GM19193 (cell line): ENCODE data around the gene SLC17A2.

ENCODE experiments used
- POLR2A ChIP-seq: IDR thresholded peaks from 4 replicates; pipeline ENCODE4 v1.6.1; 2011; ENCODE audit not compliant: insufficient read depth, insufficient read length; ENCODE audit errors: extremely low read depth

SLC17A2 gene

DNA sequence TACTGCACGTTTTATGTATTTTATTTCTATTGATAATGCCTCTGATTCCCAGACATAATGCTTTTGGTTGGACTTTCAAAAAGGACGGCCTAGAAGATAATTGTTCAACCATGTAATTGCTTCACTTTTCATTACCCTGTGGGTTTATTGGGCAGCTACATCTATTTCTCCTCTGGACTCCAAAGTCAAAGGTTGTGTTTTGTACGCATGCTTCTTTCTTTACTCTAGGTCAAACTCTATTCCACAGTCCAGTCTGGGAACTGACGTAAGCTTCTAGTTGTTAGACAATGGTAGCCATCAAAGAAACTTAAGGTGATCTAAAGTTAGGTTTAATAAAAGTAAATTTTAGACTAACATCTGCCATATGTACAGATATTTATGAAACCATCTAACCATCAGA is 49.9 kb downstream of the SLC17A2 start:
- TF ChIP-seq POLR2A = no peak

DNA sequence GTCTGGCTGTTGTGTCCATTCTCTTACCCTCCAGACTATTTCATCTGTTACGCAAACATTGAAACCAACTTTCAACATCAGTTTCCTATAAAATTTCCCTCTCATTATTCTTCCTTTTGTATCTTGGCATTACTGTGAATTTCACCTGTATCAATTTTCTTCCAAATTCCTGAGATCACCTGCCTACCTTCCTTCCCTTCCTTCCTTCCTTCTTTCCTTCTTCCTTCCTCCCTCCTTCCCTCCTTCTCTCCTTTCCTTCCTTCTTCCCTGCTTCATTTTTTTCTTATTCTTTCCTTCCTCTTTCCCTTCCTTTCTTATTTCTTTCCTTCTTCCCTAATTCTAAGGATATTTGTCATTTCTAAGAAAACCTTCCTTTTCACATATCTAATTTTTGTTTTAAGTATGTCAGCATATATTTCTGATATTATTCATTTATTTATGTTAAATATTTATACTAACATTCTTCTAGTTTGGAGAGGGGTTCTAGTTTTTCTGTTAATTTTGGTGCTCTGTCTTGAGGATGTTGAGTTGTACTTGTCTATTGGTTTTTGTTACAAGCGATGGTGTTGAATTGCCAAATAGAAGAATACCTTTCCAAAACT is 51.7 kb downstream of the SLC17A2 start:
- TF ChIP-seq POLR2A = no peak

DNA sequence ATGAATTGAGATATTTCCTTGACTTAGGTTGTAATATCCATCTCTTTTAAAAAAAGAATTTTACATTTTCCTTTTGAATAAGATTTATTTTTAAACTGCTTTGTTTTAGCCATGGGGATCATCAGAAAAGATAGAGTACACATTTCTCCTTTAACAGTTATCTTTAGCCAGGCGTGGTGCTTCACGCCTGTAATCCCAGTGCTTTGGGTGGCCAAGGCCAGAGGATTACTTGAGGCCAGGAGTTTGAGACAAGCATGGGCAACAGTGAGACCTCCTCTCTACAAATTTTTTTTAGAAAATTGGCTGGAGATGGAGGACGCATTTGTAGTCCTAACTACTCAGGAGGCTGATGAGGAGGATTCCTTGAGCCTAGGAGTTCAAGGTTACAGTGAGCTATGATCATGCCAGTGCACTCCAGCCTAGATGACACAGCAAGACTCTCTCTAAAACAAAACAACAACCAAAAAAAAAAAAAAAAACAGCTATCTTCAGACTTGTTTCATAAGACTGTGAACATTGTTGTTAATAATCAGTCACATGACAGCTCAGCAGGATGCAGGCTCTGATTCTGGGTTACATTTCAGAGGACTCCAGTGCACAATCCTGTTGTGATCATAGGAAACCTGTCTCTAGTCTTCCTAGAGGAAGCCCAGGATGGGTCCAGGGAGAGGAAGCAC is 54.4 kb downstream of the SLC17A2 start:
- TF ChIP-seq POLR2A = no peak

DNA sequence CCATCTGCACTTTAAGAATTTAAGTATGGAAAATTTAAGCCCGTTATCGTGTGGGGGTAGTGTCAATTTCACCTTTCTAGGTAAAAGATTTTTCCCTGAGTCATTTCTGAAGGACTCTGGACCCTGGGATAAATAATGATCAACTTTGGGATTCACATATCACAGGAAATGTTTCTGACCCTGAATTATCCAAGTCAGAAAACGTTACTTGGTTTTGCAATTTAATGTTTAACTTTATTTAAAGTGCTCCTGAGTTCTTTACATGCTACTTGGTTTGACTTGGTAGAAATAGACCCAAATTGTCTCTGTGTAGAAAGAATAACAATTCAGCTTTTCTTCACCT is 55.0 kb downstream of the SLC17A2 start:
- no peak for TF ChIP-seq POLR2A

DNA sequence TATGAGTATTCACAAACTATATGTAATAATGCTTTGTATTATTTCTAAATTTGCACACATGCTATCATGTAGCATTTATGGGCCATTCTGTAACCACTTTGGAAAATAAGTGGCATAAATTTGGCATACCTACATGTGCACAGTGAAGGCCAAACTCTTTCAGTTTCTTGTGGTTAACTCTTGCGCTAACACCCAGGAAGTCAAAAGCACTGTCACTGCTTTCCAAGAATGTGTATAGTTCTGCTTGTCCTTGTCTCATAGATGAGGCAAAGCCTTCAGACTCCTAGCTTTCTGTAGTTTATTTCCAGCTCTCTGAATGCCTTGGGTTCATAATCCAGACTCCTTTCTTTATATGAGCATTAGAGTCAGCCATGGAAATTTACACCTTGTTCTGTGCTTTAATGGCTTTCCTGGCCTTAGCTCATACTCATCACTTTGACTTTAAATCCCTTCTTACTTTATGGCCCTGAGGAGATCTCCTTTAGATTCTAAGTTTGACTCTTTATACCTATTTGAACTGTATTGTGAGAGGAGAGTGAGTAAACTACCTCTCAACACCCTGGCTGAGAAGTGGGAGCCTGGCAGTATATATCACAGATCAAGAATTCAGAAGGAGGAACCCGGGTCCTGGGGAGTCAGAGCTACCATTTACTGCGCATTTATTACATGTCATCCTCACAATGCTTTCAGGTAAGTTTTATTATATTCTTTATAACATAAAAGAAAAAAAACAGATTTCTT is 55.5 kb downstream of the SLC17A2 start:
- TF ChIP-seq POLR2A = no peak

DNA sequence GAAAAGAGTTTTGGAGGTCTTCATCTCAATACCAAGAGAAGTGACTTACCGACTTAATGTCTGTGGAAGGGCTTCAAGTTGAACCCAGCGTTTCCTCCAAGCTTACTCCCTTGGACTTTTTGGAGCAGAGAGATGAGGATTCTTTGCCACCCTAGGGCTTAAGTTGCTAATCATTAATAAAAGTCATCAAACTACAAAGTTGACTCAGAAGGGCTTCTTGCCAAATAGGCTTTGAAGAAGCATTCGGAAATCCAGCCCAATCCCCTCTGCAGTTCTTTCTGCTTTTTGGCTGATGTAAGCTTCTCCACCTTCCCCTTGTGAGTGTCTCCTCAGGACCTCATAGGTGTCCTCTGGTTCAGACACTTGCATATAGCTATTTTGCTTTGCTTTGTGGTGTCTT is 56.4 kb downstream of the SLC17A2 start, which contains the start of gene SLC17A3:
Gene SLC17A3, minus strand, starts transcription at position 126 of the 400 bp plus-strand sequence. CDS start 5,856 bp downstream, outside the sequence.
- no peak for TF ChIP-seq POLR2A

DNA sequence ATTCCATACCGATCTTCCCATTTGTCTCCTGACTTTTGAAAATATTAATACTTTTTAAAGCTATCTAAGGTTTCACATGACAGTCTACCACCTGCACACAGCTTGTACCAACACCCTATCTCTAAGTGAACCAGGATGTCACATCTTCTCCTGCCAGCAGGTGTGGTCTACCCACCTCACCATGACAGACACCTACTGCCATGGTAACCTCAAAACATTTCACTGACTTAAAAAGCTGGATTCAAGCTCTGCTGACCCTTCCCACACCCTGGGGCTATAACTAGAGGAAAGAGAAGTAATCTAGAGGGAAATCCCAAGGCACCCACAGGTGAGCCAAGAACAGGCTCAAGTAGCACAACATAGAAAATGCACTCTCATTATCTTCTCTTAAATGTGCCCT is 57.7 kb downstream of the SLC17A2 start:
- TF ChIP-seq POLR2A = no peak

DNA sequence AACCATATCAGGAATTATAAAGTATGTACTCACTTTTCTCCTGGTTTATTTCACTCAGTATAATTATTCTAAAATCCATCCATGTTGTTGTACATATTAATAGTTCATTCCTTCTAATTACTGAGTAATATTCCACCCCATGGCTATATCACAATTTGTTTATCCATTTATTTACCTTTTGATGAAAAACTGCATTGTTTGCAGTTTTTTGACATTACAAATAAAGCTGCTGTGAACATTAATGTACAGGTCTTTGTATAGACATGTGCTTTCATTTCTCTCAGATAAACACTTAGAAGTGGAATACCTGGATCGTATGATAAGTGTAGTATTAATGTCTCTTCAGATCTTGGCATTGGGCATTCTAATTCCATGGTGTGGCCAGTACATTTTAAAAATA is 60.7 kb downstream of the SLC17A2 start:
- TF ChIP-seq POLR2A = no peak

DNA sequence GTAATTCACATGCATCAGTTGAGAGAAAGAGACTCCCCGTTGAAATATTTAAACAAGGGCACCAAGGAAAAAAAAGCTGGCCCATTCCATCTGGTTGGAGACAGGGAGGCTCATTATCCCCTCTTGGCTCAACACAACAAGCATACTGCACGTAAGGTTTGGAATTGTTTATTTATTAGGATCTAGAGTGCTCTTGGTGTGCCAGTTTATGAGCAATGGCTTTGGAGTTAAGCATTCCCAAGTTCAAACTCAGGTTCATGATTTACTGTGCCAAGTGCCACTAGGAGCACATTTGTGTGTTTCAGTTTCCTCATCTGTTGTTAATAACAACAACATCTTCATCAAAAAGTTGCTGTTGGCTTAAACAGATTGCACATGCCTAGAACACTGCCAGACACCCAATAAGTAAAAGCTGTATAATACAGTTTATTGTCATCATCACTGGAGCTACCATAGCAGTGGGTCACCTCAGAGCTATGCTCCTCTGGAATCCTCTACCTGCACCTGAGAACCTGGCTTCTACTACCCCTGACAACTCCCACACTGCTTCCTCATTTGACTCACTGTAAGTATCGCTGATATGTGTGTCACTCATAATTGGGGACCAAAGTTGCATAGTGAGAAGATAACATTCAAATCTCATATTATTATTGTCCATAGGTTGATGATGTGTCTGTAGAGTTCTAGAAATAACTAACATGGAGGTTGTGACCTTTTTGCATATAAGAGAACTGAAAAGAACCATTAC is 61.9 kb downstream of the SLC17A2 start:
- no peak for TF ChIP-seq POLR2A

DNA sequence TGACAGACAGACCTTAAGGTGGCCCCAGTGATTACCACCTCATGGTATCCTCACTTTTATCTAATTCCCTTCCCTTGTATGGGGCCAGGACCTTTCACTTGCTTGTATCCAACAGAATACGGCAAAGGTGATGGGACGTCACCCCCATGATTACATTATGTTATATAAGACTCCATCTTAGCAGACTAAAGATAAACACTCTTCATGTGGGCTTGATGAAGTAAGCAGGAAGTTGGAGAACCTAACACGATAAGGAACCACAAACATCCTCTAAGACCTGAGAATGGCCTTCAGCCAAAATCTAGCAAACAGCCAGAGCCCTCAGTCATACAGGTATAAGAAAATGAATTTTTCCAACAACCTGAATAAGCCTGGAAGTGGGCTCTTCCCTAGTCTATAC is 64.5 kb downstream of the SLC17A2 start:
- TF ChIP-seq POLR2A = no peak

DNA sequence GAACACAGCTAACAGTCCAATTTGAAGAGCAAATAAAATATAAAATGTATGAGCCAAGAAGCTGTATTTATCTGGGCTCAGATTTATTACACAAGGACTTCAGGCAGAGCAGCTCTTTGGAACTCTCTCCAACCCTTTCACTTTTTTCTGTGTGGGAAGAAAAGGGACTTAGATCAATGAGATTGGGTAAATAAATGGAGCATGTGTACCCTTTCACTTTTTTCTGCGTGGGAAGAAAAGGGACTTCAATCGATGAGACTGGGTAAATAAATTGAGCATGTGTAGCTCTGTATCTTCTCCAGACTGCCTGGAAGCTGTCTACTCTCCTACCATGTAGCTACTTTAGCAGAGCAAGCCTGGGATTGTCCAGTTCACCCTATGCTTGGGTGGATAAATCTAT is 67.1 kb downstream of the SLC17A2 start:
- no peak for TF ChIP-seq POLR2A
